Epithelial cell of esophagus (primary cell): Measurements from ENCODE around the gene CSMD2.
"Not testable (repeated sequence)": the region's sequence is repeated elsewhere in the genome, so short reads cannot be mapped to it uniquely, and the experiment has no call there.

Experiments
- DNase-seq: peaks from one replicate; pipeline ENCODE4 v3.0.0; 2010; ENCODE audit warnings: low read depth
- H3K4me3 ChIP-seq: 2 replicates; pipeline ENCODE4 v1.5.1; 2011; ENCODE audit warnings: mild to moderate bottlenecking, low read length, control low read depth
- TF ChIP-seq, protein P1 (sequence below): IDR thresholded peaks from 2 replicates; pipeline ENCODE4 v1.5.1; 2011; ENCODE audit warnings: low read depth, mild to moderate bottlenecking, low read length, control low read depth, inconsistent platforms; ENCODE audit not compliant: insufficient read depth; ENCODE audit errors: missing control alignments

The CSMD2 gene

DNA sequence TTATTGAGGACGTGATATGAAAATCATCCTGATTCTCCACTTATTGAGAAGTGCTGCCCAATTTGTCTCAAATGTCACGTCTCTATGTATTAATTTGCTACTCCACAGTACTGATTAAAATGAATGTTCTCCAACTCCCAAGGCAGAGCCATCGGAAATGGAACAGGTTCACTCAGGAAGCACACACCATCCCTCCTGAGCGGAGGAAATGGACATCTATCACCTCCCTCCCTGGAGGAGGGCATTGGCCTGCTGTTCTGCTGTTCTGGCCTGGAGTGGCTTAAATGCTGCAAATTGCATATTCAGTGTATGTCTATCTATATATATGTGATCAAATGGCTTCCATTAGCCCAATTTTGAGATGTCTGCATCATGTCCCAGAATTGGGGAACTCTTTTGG, 140.5 kb downstream of the CSMD2 start:
- no peak for DNase-seq
- TF ChIP-seq, protein P1, sequence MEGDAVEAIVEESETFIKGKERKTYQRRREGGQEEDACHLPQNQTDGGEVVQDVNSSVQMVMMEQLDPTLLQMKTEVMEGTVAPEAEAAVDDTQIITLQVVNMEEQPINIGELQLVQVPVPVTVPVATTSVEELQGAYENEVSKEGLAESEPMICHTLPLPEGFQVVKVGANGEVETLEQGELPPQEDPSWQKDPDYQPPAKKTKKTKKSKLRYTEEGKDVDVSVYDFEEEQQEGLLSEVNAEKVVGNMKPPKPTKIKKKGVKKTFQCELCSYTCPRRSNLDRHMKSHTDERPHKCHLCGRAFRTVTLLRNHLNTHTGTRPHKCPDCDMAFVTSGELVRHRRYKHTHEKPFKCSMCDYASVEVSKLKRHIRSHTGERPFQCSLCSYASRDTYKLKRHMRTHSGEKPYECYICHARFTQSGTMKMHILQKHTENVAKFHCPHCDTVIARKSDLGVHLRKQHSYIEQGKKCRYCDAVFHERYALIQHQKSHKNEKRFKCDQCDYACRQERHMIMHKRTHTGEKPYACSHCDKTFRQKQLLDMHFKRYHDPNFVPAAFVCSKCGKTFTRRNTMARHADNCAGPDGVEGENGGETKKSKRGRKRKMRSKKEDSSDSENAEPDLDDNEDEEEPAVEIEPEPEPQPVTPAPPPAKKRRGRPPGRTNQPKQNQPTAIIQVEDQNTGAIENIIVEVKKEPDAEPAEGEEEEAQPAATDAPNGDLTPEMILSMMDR, result no peak
- no peak overlapping the region for H3K4me3 ChIP-seq

DNA sequence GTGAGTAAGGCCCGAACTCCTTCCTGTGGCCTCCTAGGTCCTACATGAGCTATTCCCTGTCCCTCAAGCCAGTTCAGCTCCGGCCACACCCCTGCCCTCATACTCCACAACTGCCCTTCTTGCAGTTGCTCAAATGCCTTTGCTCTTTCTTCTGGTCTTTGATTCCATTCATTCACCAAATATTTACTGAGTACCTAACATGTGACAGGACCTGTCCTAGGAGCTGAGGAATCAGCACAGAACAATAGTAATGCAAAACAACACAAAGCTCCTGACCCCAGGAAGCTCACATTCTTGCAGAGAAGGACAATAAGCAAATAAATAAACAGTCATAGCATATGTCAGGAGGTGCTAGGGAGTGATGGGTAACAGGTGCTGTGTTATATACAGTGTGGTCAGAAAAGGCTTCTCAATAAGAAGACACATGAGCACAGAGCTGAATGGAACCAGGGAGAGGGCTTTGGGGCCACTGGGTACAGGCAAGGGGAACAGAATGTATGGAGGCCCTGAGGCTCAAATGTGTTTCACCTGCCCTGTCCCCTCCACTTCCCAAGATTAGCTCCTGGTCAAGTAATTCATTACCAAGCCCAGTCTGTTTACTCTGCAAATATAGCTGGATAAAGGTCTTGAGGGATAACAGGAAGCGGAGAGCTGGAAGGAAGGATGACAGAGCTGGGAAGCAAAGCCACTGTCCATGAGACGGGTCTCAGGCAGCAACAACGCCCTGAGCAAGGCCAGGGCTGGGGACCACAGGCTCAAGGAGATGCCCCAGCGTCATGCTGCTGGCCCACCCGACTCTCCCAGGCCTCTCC, 145.1 kb downstream of the CSMD2 start:
- TF ChIP-seq, protein P1, result no peak
- no peak for DNase-seq
- H3K4me3 ChIP-seq, result no peak overlapping the region

GRCh38 chr1:34018285-34018684, 146.7 kb downstream of the CSMD2 start:
- no peak for DNase-seq
- TF ChIP-seq, protein P1, result no peak
- H3K4me3 ChIP-seq, result no peak overlapping the region

DNA sequence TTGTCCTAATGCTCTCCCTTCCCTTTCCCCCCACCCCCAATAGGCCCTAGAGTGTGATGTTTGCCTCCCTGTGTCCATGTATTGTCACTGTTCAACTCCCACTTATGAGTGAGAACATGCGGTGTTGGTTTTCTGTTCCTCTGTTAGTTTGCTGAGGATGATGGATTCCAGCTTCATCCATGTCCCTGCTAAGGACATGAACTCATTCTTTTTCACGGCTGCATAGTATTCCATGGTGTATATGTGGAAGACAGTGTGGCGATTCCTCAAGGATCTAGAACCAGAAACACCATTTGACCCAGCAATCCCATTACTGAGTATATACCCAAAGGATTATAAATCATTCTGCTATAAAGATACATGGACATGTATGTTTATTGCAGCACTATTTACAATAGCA, 148.7 kb downstream of the CSMD2 start:
- not testable (repeated sequence) for DNase-seq, H3K4me3 ChIP-seq

DNA sequence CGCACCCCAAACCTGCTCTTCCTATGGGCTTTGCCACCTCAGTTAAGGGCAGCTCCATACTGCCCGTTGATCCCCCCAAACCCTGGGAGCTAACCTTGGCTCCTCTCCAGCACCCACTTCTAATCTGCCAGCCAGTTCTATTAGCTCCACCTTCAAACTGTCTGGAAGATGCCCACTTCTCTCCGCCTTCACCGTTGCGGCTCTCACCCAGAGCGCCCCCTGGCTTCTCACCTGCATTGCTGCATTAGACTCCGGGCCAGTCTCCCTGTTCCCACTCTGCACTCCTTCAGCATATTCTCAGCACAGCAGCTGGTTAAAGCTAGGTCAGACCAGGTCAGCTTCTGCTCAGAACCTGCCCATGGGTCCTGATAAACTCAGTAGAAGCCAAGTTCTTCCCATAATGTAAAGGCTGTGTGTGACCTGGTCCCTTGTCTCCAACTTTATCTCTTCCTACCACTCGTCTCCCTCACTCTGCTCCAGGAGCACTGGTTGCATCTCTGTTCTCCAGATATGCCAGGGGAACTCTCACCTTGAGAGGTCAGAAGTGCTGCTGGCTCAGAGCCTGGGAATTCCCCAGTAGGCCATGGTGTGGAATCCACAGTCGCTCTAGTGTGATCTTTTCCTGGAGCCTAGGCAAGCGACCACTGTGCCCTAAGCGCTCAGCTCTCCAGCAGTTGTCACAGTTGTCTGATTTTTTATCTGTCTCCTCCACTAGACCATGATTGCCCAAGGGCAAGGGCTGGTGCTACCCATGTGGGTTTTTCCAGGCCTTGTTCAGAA, 150.9 kb downstream of the CSMD2 start:
- DNase-seq, result no peak

DNA sequence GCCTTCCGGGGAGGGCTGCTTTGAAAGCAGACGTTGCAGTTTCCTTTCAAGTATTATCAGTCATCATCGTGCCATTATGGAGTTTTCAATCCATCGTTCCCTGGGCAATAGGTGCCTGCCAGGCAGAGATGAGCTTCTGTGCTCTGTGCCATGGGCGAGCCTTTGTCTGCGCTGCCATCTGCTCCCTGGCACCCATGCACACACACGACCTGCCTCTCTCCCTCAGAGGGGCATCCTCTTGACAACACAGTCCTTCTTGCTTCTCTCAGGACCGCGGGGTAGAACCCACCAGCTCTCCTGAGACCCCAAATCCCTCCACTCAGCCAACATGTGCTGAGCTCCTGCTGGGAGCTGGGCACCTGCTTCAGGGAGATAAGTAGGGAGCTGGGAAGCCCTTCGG, 151.9 kb downstream of the CSMD2 start:
- no peak overlapping the region for H3K4me3 ChIP-seq
- TF ChIP-seq, protein P1, result no peak

More for the DNA sequence above, 150.9 kb downstream of the CSMD2 start:
- no peak overlapping the region for H3K4me3 ChIP-seq
- TF ChIP-seq, protein P1, result no peak

GRCh38 chr1:34009340-34009985, 155.6 kb downstream of the CSMD2 start:
- H3K4me3 ChIP-seq, result no peak overlapping the region
- TF ChIP-seq, protein P1, result no peak
- DNase-seq, result no peak

More for the DNA sequence above, 151.9 kb downstream of the CSMD2 start:
- no peak for DNase-seq
